Spinal cord (tissue), 10 donors: ENCODE measurements around the gene CLIP2. TPM values are rescaled to one million over a fixed set of nuclear protein-coding genes. Genes with fewer than 3 reads are reported as not detected.
"Not testable (repeated sequence)": the region's sequence is repeated elsewhere in the genome, so short reads cannot be mapped to it uniquely, and the experiment has no call there.

Experiments used
- DNase-seq, 6 donors: peaks; one replicate each; pipeline versions ENCODE4 v3.0.0 to v3.0.0-alpha.2; 2013 to 2015; ENCODE audit warnings: low spot score in 6 of 6, low read depth in 4 of 6
- H3K27ac ChIP-seq: one replicate; pipeline ENCODE4 v1.5.1; 2013; ENCODE audit warnings: low read depth, low read length, control low read depth
- H3K27me3 ChIP-seq: one replicate; pipeline ENCODE4 v1.6.1; 2013; ENCODE audit warnings: low read length; ENCODE audit not compliant: control insufficient read depth, insufficient read depth
- H3K36me3 ChIP-seq: one replicate; pipeline ENCODE4 v1.6.1; 2013; ENCODE audit warnings: low read length; ENCODE audit not compliant: control insufficient read depth, insufficient read depth
- H3K4me1 ChIP-seq: one replicate; pipeline ENCODE4 v1.6.1; 2013; ENCODE audit warnings: low read length; ENCODE audit not compliant: control insufficient read depth, insufficient read depth
- H3K4me3 ChIP-seq: one replicate; pipeline ENCODE4 v1.5.1; 2013; ENCODE audit warnings: low read depth, low read length, control low read depth
- H3K9me3 ChIP-seq: one replicate; pipeline ENCODE4 v1.6.1; 2013; ENCODE audit warnings: low read length; ENCODE audit not compliant: control insufficient read depth, insufficient read depth
- WGBS: methylation state at CpG from one replicate; pipeline ENCODE4 v1.1.5; 2013; ENCODE audit warnings: missing lambda C conversion rate; ENCODE audit not compliant: insufficient coverage; 5-methylcytosine and 5-hydroxymethylcytosine counted together
- long read RNA-seq, 4 donors: transcript quantifications; one replicate each; lab custom pipeline, GENCODE V29; 2026
- polyA plus RNA-seq, 2 donors: library from polyadenylated mRNA; unstranded; fragments of 120-200 nt; gene quantifications; one replicate each; pipeline ENCODE4 v1.2.1, GENCODE V29; 2013; ENCODE audit not compliant: insufficient read length in 2 of 2
- total RNA-seq, 2 donors: library from RNA; depleted of rRNA in 1 of 2; stranded (reverse); fragments of 120-200 nt in 1 of 2; fragments of >200 nt in 1 of 2; gene quantifications; one replicate each; pipeline versions ENCODE4 v1.2.3 to v1.2.4, GENCODE V29; 2013 to 2014
- donor health status: healthy.

The CLIP2 gene
- 10 to 100 TPM; 34.4 to 44.9 TPM for total RNA-seq
- 100 to 1,000 TPM; 109 to 110 TPM for polyA plus RNA-seq
- long read RNA-seq, donor 1, full-length matches to known transcripts: 14 of 29 reads
- long read RNA-seq, donor 1, partial matches to known transcripts: 15 of 29 reads
- long read RNA-seq, donor 1, other reads (novel, unspliced or antisense): 0 of 29 reads
- long read RNA-seq, donor 2, full-length matches to known transcripts: 5 of 22 reads
- long read RNA-seq, donor 2, partial matches to known transcripts: 17 of 22 reads
- long read RNA-seq, donor 2, other reads (novel, unspliced or antisense): 0 of 22 reads
- long read RNA-seq, donor 3, full-length matches to known transcripts: 5 of 24 reads
- long read RNA-seq, donor 3, partial matches to known transcripts: 19 of 24 reads
- long read RNA-seq, donor 3, other reads (novel, unspliced or antisense): 0 of 24 reads
- long read RNA-seq, donor 4, full-length matches to known transcripts: 1 of 6 reads
- long read RNA-seq, donor 4, partial matches to known transcripts: 5 of 6 reads
- long read RNA-seq, donor 4, other reads (novel, unspliced or antisense): 0 of 6 reads

DNA sequence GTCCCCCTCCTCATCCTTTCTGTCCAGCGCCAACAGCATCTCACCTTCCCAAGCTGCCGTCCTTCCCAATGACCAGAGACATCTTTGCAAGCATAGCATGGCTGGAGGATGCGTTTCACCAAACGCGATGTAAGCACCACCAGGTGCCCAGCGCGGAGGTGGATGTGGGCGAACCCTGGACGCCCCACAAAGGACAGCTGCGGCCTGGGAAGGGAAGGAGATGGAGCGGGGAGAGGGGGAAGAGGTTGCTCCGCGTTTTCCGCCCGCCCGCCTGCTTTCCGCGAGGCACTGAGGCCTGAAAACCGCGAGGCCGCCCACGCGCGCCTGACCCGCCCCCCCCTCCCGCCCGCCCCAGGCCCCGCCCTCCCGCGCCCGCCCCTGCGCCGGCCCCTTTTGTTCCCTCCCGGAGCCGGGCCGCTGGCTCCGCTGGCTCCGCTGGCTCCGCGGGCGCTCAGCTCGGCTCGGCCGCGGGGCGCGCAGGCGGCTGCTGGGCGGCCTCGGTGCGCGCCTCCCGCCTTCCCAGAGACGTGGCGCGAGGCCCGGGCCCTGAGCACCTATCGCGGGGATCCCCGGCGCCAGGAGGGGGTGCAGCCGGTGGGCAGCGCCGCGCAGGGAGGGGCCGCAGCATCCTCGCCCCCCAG lies at the start of gene CLIP2:
Gene CLIP2 (plus strand): TSS at position 390 of the 641 bp plus-strand sequence. CDS start 28,140 bp downstream, outside the sequence.
- H3K27me3 ChIP-seq: no peaks in the 10 kb centered on the region
- peak within 1 kb of the TSS; percentile 73 for H3K4me3 ChIP-seq
- peak within 1 kb of the TSS; percentile 57 for H3K27ac ChIP-seq
- peak in 4 of 6 donors; percentile 67 to 94 (median 83) for DNase-seq
- H3K36me3 ChIP-seq: peaks cover 13% of the 10 kb centered on the region
- no peaks in the 10 kb centered on the region for H3K9me3 ChIP-seq
- under 1% methylated on average over 54 of the region's 67 CpGs for WGBS
- H3K4me1 ChIP-seq: peaks cover 60% of the 10 kb centered on the region

- H3K4me3 ChIP-seq: no peak overlapping the region
- no peaks in the 10 kb centered on the region for H3K9me3 ChIP-seq
- H3K36me3 ChIP-seq: peaks cover 89% of the 10 kb centered on the region
- no peaks in the 10 kb centered on the region for H3K4me1 ChIP-seq
- DNase-seq: no peak
- H3K27ac ChIP-seq: no peak overlapping the region
- 100% methylated on average over 1 of the region's 4 CpGs for WGBS
- no peaks in the 10 kb centered on the region for H3K27me3 ChIP-seq
Observed at GRCh38 chr7:74240482-74240881, 48.7 kb upstream of the CLIP2 start.

GRCh38 chr7:74242122-74242443 lies 47.1 kb upstream of the CLIP2 start:
- no CpG with 5 or more reads among the region's 6 CpGs for WGBS
- no peaks in the 10 kb centered on the region for H3K27me3 ChIP-seq
- no peak overlapping the region for H3K27ac ChIP-seq
- H3K36me3 ChIP-seq: peaks cover 77% of the 10 kb centered on the region
- H3K9me3 ChIP-seq: no peaks in the 10 kb centered on the region
- H3K4me1 ChIP-seq: no peaks in the 10 kb centered on the region
- H3K4me3 ChIP-seq: no peak overlapping the region
- no peak for DNase-seq

- no peaks in the 10 kb centered on the region for H3K4me1 ChIP-seq
- H3K27me3 ChIP-seq: no peaks in the 10 kb centered on the region
- no peaks in the 10 kb centered on the region for H3K9me3 ChIP-seq
- no peak for DNase-seq
- no peak overlapping the region for H3K4me3 ChIP-seq
- no CpG with 5 or more reads among the region's 4 CpGs for WGBS
- peaks cover 78% of the 10 kb centered on the region for H3K36me3 ChIP-seq
- no peak overlapping the region for H3K27ac ChIP-seq
Observed at GRCh38 chr7:74246497-74246896, 42.7 kb upstream of the CLIP2 start.

DNA sequence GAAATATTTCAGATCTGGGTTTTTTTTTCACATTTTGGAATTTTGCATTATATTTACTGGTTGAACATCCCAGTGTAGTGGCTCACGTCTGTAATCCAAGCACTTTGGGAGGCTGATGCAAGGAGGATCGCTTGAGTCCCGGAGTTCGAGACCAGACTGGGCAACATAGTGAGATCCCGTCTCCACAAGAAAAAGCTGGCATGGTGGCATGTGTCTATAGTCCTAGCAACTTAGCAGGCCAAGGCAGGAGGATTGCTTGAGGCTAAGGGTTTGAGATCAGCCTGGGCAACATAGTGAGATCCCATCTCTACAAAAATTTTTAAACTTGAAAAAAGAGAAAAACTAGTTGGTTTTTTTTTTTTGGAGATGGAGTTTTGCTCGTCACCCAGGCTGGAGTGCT lies 41.1 kb upstream of the CLIP2 start:
- Histone ChIP-seq H3K9me3 (no peaks in the 10 kb centered on the region), H3K36me3 (peaks cover 65% of the 10 kb centered on the region), H3K27ac (no peak overlapping the region), H3K27me3 (no peaks in the 10 kb centered on the region), H3K4me1 (peaks cover 5% of the 10 kb centered on the region), H3K4me3 (no peak overlapping the region)
- DNase-seq: no peak
- 100% methylated on average over 5 of the region's 6 CpGs for WGBS

DNA sequence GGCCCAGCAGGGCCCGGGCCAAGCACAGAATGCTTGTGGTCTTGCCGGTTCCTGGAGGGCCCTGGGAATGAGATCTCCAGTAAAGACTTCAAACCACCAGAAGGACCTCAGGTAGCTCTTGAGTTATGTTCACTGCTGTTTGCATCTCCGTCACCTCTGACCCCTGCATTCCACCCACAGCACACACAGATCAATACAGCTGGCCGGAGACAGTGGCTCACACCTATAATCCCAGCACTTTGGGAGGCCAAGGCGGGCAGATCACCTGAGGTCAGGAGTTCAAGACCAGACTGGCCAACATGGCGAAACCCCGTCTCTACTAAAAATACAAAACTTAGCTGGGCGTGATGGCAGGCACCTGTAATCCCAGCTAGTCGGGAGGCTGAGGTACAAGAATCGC lies 40.1 kb upstream of the CLIP2 start:
- not testable (repeated sequence) for H3K27ac ChIP-seq

GRCh38 chr7:74252893-74253292 lies 36.3 kb upstream of the CLIP2 start:
- 71% methylated on average over 4 of the region's 5 CpGs for WGBS

More for the DNA sequence above, 40.1 kb upstream of the CLIP2 start:
- H3K9me3 ChIP-seq, H3K4me3 ChIP-seq, DNase-seq, H3K27me3 ChIP-seq: not testable (repeated sequence)
- Histone ChIP-seq H3K36me3 (peaks cover 60% of the 10 kb centered on the region), H3K4me1 (peaks cover 11% of the 10 kb centered on the region)
- WGBS: 96% methylated on average over 4 of the region's 10 CpGs

DNA sequence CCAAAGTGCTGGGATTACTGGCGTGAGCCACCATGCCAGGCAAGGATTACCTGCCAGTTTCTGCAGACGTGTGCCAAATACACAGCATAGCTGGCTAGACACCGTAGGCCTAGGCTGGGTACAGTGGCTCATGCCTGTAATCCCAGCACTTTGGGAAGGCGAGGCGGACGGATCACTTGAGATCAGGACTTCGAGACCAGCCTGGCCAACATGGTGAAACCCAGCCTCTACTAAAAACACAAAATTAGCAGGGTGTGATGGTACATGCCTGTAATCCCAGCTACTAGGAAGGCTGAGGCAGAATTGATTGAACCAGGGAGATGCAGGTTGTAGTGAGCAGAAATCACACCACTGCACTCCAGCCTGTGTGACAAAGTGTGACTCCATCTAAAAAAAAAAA lies 35.9 kb upstream of the CLIP2 start:
- H3K4me1 ChIP-seq: peaks cover 27% of the 10 kb centered on the region
- no peaks in the 10 kb centered on the region for H3K27me3 ChIP-seq
- peak overlapping the region; percentile 99 for H3K4me3 ChIP-seq
- H3K27ac ChIP-seq: no peak overlapping the region
- H3K36me3 ChIP-seq: peaks cover 33% of the 10 kb centered on the region
- WGBS: 63% methylated on average over 3 of the region's 7 CpGs
- no peaks in the 10 kb centered on the region for H3K9me3 ChIP-seq
- DNase-seq: no peak

More at GRCh38 chr7:74252893-74253292, 36.3 kb upstream of the CLIP2 start:
- Histone ChIP-seq H3K27me3 (no peaks in the 10 kb centered on the region), H3K9me3 (no peaks in the 10 kb centered on the region), H3K4me1 (peaks cover 27% of the 10 kb centered on the region), H3K36me3 (peaks cover 37% of the 10 kb centered on the region), H3K4me3 (no peak overlapping the region), H3K27ac (no peak overlapping the region)
- DNase-seq: no peak

DNA sequence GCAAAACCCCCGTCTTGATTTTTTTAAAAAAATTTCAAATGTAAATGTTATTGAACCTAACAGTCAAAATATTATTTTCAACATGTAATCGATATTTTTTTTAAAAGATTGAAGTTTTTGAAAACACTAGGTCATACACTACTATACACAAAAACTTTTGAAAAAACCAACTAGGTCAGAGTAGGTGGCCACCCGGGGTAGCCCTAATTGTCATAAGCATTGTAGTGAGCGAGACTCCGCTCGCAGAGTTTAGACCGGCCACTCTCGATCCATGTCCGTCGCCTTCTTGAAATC lies 35.4 kb upstream of the CLIP2 start:
- H3K4me1 ChIP-seq: peaks cover 27% of the 10 kb centered on the region
- no peaks in the 10 kb centered on the region for H3K9me3 ChIP-seq
- under 1% methylated on average over 8 of the region's 10 CpGs for WGBS
- peak overlapping the region; percentile 78 for H3K27ac ChIP-seq
- H3K36me3 ChIP-seq: peaks cover 29% of the 10 kb centered on the region
- H3K4me3 ChIP-seq: peak overlapping the region; percentile 99
- no peak for DNase-seq
- no peaks in the 10 kb centered on the region for H3K27me3 ChIP-seq
